DND-41 (cell line): ENCODE results near the gene CCNJL.

Source experiments
- CTCF ChIP-seq: IDR thresholded peaks from 2 replicates; pipeline ENCODE4 v1.5.1; 2012; ENCODE audit warnings: borderline replicate concordance, low read length, moderate library complexity, mild to moderate bottlenecking; ENCODE audit not compliant: poor library complexity, severe bottlenecking; ENCODE audit errors: extremely low read depth
- EZH2 ChIP-seq: IDR thresholded peaks from 3 replicates; pipeline ENCODE4 v1.6.1; 2012; ENCODE audit warnings: borderline replicate concordance, low read depth, mild to moderate bottlenecking, moderate library complexity, low read length, inconsistent platforms; ENCODE audit not compliant: severe bottlenecking

GRCh38 chr5:160293386-160293785 lies 19.0 kb downstream of the CCNJL start:
- no peak for TF ChIP-seq CTCF
- no peak for TF ChIP-seq EZH2
